GM12892 (cell line): ENCODE measurements around the gene ST6GALNAC6.

Source experiments
- POLR2A ChIP-seq: IDR thresholded peaks from 2 replicates; pipeline ENCODE4 v1.6.1; 2011; ENCODE audit warnings: low read depth, low read length, control low read depth
- POLR2AphosphoS5 ChIP-seq: IDR thresholded peaks from 2 replicates; pipeline ENCODE4 v1.6.1; 2011; ENCODE audit warnings: low read depth, low read length, control low read depth

GRCh38 chr9:127870887-127871286, 28.5 kb downstream of the ST6GALNAC6 start:
- TF ChIP-seq POLR2AphosphoS5 (no peak), POLR2A (no peak)
